SK-N-MC (cell line): Measurements from ENCODE around the gene FANCC.

Experiments used
- EZH2 ChIP-seq: fragments of 200-600 bp; sonication (generic); IDR thresholded peaks from one replicate; pipeline ENCODE4 v1.6.1; 2017; ENCODE audit warnings: antibody characterized with exemption
- FOXP2 ChIP-seq: optimal IDR thresholded peaks from 2 replicates; pipeline ENCODE3; 2011; ENCODE audit warnings: mild to moderate bottlenecking, moderate library complexity; ENCODE audit not compliant: insufficient read depth; ENCODE audit errors: extremely low read length, control extremely low read depth
- POLR2AphosphoS5 ChIP-seq: IDR thresholded peaks from 2 replicates; pipeline ENCODE4 v1.6.1; 2012; ENCODE audit warnings: mild to moderate bottlenecking, low read depth, low read length, borderline replicate concordance

- TF ChIP-seq POLR2AphosphoS5 (no peak), EZH2 (no peak), FOXP2 (no peak)
Observed at GRCh38 chr9:95182854-95183563, 134.5 kb downstream of the FANCC start.
